Esophagus muscularis mucosa (tissue), 4 donors: ENCODE results near the gene OR10V1. TPM values are rescaled to one million over a fixed set of nuclear protein-coding genes. Genes with fewer than 3 reads are reported as not detected.

Source experiments
- DNase-seq: peaks from one replicate; pipeline ENCODE4 v3.0.0-alpha.2; 2017; ENCODE audit errors: extremely low spot score
- H3K27ac ChIP-seq, 4 donors: fragments of 200-600 bp; sonication (generic); replicated peaks in 1 of 4; 1 replicate in 3 of 4; 2 replicates in 1 of 4; pipeline ENCODE4 v1.5.1; 2016 to 2019; ENCODE audit warnings: mild to moderate bottlenecking in 1 of 4
- H3K27me3 ChIP-seq, 4 donors: fragments of 200-600 bp; sonication (generic); one replicate each; pipeline versions ENCODE4 v1.5.1 to v1.6.0; 2016 to 2019
- H3K36me3 ChIP-seq, 4 donors: fragments of 200-600 bp; sonication (generic); one replicate each; pipeline ENCODE4 v1.5.1; 2016 to 2019
- H3K4me1 ChIP-seq, 4 donors: fragments of 200-600 bp; sonication (generic); one replicate each; pipeline ENCODE4 v1.5.1; 2016 to 2019
- H3K4me3 ChIP-seq, 4 donors: fragments of 200-600 bp; sonication (generic); 1 replicate in 2 of 4; 2 replicates in 2 of 4; pipeline ENCODE4 v1.5.1; 2016 to 2019; ENCODE audit warnings: mild to moderate bottlenecking in 4 of 4, moderate library complexity in 1 of 4
- H3K9me3 ChIP-seq, 4 donors: fragments of 200-600 bp; sonication (generic); 1 replicate in 3 of 4; 2 replicates in 1 of 4; pipeline ENCODE4 v1.5.1; 2016 to 2019
- EP300 ChIP-seq: sonication (generic); formaldehyde crosslinking; IDR thresholded peaks from one replicate; pipeline ENCODE4 v1.6.1; 2017; ENCODE audit warnings: antibody characterized with exemption
- POLR2A ChIP-seq: fragments of 450-650 bp; IDR thresholded peaks from one replicate; pipeline ENCODE4 v1.6.1; 2017; ENCODE audit warnings: antibody characterized with exemption, moderate library complexity, mild to moderate bottlenecking, low read depth
- POLR2AphosphoS5 ChIP-seq, 2 donors: sonication (generic); formaldehyde crosslinking; IDR thresholded peaks; one replicate each; pipeline ENCODE4 v1.6.1; 2017; ENCODE audit warnings: antibody characterized with exemption in 2 of 2
- WGBS: methylation state at CpG from one replicate; pipeline ENCODE4 v1.1.5; 2018; 5-methylcytosine and 5-hydroxymethylcytosine counted together
- intact Hi-C: fragments of 100-400 bp; cut with DNase I; formaldehyde crosslinking; loops from one replicate; pipeline ENCODE4 v1.15.1; 2023
- total RNA-seq, 4 donors: library from RNA; depleted of rRNA; stranded (reverse); fragments of >200 nt; gene quantifications; one replicate each; pipeline versions ENCODE4 v1.1.0 to v1.2.1, GENCODE V29; 2016
- TF ChIP-seq, protein P1 (sequence below), 3 experiments: fragments of 200-600 bp in 2 of 3; fragments of 450-650 bp in 1 of 3; sonication (generic) in 2 of 3; IDR thresholded peaks; one replicate each; pipeline ENCODE4 v1.5.1; 2017 to 2019; ENCODE audit warnings: antibody characterized with exemption in 3 of 3, mild to moderate bottlenecking in 2 of 3, moderate library complexity in 1 of 3

Gene OR10V1
- total RNA-seq, 4 donors from 2014 or later = not detected

DNA sequence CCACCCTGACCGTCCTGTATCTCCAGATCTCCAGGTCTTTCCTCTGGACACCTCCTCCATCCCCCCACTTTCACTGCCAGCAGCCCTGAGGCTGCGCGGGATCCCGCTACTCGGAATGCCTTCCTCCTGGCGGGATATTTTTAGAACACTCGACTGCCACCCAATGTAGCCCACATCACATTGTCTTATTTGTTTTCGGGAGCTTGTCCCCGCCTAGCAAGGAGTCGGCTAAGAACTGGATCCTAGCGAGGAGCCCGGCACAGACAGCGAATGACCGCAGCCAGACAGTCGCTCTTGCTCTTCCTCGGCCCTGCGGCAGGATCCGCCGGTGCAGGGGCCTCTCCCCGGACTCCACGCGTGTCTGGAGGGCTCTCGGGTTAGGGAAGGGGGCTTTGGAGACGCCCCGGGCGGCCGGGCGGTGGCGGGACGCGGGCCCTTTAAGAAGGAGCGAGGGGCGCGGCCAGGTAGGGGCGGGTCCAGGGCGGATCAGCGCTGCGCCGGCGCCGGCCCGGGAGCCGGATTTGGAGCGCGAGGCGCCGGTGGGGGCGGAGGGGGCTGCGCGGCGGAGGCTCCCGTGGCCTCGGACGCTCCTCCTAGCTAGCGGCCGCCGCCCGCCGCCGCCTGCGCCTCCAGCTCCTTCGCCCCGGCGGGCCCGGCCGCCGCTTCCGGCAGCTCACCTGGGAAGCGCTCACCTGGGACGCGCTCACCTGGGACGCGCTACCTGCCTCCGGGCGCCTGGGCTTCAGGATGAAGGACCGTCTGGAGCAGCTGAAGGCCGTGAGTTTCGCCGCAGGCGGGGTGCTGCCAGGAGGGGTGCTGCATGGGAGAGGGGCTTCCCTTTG lies 41.4 kb upstream of the OR10V1 start, which contains the start of gene STX3:
Gene STX3 (plus strand): TSS at position 518 of the 842 bp plus-strand sequence. CDS start 230 bp downstream, at position 748.
- WGBS = 0% methylated on average over 16 of the region's 80 CpGs
- H3K36me3 ChIP-seq = no peaks in the 10 kb centered on the region
- no peaks in the 10 kb centered on the region for H3K27me3 ChIP-seq
- H3K9me3 ChIP-seq = no peaks in the 10 kb centered on the region
- peaks cover 13 to 41% (median 31%) of the 10 kb centered on the region in 4 donors for H3K4me1 ChIP-seq
- TF ChIP-seq POLR2A (peak; percentile 26), POLR2AphosphoS5 (IDR thresholded peaks at IDR 0.05) (peak in 1 of 2 donors; percentile 5), EP300 (no peak)
- no peak for DNase-seq
- peak within 1 kb of the TSS; percentile 90 to 96 (median 94) for H3K27ac ChIP-seq
- H3K4me3 ChIP-seq = peak within 1 kb of the TSS; percentile 81 to 98 (median 84)
- intact Hi-C loops = loop anchor here (1.0 to 5.0 kb wide), 2 partner anchors 47 to 88 kb away; partner anchors contain the start of gene PATL1

DNA sequence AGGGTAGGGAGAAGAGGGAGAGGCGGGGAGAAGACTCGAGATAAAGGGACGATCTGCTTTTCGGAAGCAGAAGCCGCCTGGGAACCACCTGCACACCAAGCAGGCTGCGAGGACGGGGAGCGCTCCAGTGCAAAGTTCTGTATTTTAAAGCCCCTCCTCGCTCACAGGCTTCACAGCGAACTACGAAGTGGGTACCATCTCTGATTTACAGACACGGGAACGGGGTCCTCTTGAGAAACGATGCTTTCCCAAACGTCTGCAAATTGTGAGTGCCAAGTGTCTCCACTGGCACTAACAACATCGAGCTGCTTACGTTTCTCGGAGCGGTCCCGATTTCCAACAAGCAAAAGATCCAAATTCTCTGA lies 40.8 kb upstream of the OR10V1 start:
- Histone ChIP-seq H3K27me3 (no peaks in the 10 kb centered on the region), H3K9me3 (no peaks in the 10 kb centered on the region), H3K36me3 (no peaks in the 10 kb centered on the region), H3K27ac (peak overlapping the region; percentile 90 to 96 (median 94)), H3K4me3 (peak overlapping the region; percentile 81 to 98 (median 84)), H3K4me1 (peaks cover 13 to 35% (median 25%) of the 10 kb centered on the region in 4 donors)
- intact Hi-C loops = loop anchor here (1.0 kb wide), 1 partner anchor 48 kb away; no protein-coding TSS in a partner anchor
- no peak for DNase-seq
- WGBS = 0% methylated on average over 12 of the region's 20 CpGs
- TF ChIP-seq EP300 (no peak), POLR2A (no peak), POLR2AphosphoS5 (IDR thresholded peaks at IDR 0.05) (no peak)
- TF ChIP-seq, protein P1, sequence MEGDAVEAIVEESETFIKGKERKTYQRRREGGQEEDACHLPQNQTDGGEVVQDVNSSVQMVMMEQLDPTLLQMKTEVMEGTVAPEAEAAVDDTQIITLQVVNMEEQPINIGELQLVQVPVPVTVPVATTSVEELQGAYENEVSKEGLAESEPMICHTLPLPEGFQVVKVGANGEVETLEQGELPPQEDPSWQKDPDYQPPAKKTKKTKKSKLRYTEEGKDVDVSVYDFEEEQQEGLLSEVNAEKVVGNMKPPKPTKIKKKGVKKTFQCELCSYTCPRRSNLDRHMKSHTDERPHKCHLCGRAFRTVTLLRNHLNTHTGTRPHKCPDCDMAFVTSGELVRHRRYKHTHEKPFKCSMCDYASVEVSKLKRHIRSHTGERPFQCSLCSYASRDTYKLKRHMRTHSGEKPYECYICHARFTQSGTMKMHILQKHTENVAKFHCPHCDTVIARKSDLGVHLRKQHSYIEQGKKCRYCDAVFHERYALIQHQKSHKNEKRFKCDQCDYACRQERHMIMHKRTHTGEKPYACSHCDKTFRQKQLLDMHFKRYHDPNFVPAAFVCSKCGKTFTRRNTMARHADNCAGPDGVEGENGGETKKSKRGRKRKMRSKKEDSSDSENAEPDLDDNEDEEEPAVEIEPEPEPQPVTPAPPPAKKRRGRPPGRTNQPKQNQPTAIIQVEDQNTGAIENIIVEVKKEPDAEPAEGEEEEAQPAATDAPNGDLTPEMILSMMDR (IDR thresholded peaks at IDR 0.05) = no peak

DNA sequence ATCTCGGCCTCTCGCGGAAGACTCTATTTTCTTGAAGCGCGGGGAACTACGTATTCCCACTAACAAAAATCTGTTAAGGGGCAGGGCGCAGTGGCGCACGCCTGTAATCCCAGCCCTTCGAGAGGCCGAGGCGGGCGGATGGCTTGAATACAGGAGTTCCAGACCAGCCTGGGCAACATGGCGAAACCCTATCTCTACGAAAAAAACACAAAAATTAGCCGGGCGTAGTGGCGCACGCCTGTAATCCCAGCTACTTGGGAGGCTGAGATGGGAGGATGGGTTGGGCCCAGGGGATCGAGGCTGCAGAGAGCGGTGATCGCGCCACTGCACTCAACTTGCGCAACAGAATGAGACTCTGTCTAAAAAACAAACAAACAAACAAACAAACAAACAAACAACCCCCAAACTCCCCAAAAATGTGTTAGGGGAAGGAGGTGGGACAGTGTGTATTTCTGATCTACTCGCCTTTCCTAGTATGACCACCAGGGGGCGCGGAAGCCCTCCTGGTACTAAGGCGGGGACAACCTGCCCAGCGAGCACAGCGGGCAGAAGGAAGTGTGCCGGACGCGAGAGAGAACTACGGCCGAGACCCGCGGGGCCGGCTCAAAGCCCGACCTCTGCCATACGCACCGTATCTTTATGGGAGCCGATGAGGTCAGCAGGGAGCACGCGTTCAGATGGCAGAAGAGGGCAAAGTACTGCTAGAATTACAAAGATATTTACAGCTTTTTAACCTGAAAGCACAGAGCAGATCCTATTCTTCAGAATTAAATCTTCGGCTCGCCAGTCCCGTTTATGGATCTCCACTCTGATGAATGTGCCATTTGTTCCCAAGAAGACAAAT lies 40.2 kb upstream of the OR10V1 start:
- H3K4me1 ChIP-seq = peaks cover 13 to 31% (median 23%) of the 10 kb centered on the region in 4 donors
- WGBS = 35% methylated on average over 41 of the region's 47 CpGs
- H3K36me3 ChIP-seq = no peaks in the 10 kb centered on the region
- peak overlapping the region; percentile 90 to 96 (median 94) for H3K27ac ChIP-seq
- peak overlapping the region; percentile 81 to 98 (median 84) for H3K4me3 ChIP-seq
- TF ChIP-seq, protein P1 (IDR thresholded peaks at IDR 0.05) = peak; percentile 87 to 98 (median 91)
- TF ChIP-seq EP300 = no peak
- TF ChIP-seq POLR2AphosphoS5 (IDR thresholded peaks at IDR 0.05) = peak; percentile 37 to 68
- intact Hi-C loops = loop anchor here (1.0 kb wide), 1 partner anchor 48 kb away; no protein-coding TSS in a partner anchor
- no peaks in the 10 kb centered on the region for H3K27me3 ChIP-seq
- H3K9me3 ChIP-seq = no peaks in the 10 kb centered on the region
- DNase-seq = peak; percentile 97

DNA sequence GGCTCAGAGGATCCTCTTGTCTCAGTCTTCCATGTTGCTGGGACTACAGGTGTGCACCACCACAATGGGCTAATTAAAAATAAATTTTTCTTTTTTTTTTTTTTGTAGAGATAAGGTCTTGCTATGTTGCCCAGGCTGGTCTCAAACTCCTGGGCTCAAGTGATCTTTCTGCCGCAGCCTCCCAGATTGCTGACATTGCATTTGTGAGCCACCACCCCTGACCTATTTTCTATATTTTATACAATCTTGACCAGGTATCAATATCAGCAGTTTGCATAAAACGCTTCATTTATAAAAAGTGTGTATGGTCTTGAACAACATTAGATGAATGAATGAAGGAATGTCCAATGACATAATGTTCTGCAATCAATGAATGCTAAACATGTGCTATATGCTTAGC lies 32.5 kb upstream of the OR10V1 start:
- Histone ChIP-seq H3K27ac (no peak overlapping the region), H3K4me3 (no peak overlapping the region), H3K27me3 (no peaks in the 10 kb centered on the region), H3K36me3 (no peaks in the 10 kb centered on the region), H3K4me1 (no peaks in the 10 kb centered on the region), H3K9me3 (no peaks in the 10 kb centered on the region)
- WGBS = 82% methylated on average over 2 of the region's 2 CpGs
- TF ChIP-seq POLR2AphosphoS5 (IDR thresholded peaks at IDR 0.05) = no peak
- TF ChIP-seq POLR2A = no peak
- TF ChIP-seq, protein P1 (IDR thresholded peaks at IDR 0.05) = no peak
- TF ChIP-seq EP300 = no peak
- intact Hi-C loops = no loop called here
- DNase-seq = no peak
